Activated gamma-delta T cell treated with Interleukin-2 at 50 U/mL for 16 hours (primary cell): ENCODE results near the gene DTNA.
"Not testable (repeated sequence)": the region's sequence is repeated elsewhere in the genome, so short reads cannot be mapped to it uniquely, and the experiment has no call there.

Source experiments
- DNase-seq: peaks from one replicate; pipeline ENCODE4 v3.0.0-alpha.2; 2020

DTNA gene

DNA sequence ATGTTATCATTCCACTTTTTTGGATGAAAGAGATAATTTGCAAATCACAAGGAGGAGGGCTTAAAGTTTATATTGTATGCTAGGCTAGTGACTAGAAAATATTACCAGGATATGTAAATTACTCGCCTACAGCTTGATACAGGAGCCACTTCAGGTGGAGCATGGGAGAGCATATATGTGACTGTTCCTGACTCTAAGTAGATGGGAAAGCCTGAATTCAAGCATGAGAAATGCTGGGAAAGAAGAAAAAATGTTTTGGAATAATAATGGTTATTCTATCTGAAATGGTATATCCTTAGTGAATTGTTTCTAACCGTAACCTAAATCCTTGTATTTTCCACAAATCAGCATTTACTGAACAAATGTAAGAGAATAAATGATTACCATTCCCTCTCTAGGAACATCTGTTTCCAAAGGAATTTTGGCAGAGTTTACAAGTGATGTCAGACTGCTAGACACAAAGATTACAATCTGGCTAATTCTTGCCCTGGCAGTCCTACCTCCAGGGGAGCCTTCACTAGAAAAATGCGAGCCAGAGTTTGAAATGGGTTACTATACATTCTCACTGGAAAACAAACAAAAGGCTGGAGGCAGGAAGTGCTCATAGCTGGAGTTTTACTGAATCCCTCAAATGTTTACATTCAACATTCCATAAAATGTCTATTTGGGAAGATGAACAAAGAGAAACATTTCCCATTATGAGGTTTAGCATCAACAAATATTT, 201.7 kb downstream of the DTNA start:
- no peak for DNase-seq

DNA sequence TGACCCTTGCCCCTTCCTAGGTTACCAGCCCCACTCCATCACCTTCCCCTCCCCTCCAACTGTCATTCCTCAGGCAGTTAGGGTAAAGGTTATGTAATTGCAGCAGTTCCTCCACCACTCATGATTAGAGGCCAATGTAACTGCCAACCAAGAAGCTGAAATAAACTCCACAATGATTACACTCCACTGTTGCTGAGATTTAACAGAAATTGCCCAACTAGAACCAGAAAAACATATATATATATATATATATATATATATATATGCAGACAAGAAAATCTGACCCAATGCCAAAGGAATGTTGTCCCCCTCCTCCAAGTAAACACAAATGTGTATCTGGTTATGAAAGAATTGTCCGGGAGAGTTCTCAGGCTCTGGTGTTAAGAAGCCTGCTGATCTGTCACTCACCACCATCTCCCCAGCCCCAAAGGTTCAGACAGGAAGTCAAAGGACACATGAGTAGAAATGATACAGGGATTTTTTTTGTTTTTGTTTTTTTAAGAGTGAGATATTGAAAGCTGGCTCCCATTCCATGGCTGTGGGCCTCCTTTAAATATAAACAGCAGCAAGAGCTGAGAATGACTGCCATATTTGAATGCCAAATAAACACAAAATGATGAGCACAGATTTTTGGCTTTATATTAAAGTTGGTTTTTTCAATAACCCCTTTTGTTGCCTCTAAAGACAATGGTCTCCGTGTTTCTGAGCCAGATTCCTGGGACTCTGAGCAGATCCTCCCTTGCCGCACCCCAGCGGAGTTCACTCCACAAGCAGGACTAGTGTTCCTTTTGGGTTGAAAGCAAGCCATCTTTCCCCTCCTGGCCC, 204.0 kb downstream of the DTNA start:
- no peak for DNase-seq

DNA sequence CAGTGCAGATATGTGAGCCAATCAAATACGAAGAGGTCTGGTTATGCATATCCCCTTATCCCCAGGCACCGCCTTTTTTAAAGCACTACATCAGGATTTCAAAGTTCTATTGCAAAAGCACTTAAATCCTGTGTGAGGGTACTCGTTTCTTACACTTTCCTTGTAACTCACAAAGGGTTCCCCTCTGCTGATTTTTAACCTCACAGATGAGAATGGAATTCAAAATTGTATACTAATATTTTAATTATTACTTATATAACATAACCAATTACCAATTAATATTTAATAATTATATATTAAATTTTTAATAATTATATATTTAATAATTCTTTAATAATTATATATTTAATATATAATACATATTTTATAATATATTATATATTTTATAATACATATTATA, 204.9 kb downstream of the DTNA start:
- DNase-seq, result no peak

DNA sequence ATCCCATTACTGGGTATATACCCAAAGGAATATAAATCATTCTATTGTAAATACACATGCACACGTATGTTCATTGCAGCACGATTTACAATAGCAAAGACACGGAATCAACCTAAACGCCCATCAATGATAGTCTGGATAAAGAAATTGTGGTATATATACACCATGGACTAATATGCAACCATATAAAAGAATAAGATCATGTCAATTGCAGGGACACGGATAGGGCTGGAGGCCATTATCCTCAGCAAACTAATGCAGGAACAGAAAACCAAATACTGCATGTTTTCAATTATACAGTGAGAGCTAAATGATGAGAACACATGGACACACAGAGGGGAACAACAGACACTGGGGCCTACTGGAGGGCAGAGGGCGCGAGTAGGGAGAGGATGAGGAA, 206.4 kb downstream of the DTNA start:
- not testable (repeated sequence) for DNase-seq

DNA sequence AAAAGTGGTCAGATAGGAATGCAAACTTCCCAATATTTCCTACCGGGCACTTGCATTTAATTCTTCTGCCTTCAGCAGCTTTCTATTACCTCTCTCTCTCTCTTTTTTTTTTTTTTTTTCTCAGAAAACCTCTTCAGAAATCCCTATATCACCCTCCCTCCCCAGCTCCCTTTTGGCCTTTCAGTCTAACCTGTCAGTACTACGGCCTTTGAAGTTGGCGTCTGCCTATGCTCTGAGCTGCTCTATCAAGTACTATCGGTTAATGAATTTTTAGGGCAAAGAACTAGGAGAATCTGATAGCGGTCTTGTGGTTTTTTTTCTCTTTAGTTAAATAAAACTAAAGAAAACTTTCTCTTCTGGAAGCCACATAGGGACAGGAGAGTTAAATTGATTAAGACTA, 208.8 kb downstream of the DTNA start:
- DNase-seq, result no peak

DNA sequence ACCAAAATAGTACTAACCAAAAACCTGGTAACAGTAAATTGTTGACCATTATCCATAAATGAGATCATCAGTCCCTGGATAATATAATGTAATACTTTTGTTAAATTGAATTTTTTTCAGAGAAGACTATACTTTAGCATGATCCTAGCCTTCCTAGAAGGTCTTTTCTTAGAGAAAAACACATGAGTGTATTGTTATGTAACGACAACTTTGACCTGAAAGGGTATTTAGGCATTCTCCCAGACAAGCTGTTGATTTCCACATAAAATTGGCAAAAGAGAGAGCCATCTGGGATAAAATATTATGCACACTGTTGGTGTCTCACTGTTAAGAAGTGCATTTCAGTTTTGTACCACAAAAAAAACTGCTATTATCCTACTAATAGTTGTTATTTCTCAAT, 211.1 kb downstream of the DTNA start:
- DNase-seq, result no peak

DNA sequence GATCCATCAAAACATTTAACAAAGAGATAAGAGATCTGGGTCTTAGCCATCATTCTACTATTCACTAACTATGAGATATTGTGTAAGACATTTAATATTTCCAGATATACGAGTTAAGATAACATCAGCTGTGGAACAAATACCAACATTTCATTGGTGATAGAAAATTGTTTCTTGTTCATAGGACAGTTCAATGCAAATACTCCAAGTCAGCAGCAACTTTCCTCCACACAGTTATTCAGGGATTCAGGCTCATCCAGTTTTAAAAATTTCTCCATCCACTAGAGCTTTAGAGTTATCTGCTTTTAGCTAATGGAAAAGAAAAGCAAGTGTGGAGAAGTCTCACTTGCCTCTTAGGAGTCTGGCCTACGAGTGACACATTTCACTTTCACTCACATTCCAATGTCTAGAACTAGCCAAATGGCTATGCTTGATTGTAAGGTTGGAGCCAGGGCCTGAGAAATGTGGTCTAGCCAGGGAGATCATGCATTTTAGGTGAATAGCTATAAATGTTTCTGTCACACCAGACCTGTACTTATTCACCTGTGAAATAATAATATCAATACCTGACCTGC, 211.8 kb downstream of the DTNA start:
- DNase-seq, result no peak

DNA sequence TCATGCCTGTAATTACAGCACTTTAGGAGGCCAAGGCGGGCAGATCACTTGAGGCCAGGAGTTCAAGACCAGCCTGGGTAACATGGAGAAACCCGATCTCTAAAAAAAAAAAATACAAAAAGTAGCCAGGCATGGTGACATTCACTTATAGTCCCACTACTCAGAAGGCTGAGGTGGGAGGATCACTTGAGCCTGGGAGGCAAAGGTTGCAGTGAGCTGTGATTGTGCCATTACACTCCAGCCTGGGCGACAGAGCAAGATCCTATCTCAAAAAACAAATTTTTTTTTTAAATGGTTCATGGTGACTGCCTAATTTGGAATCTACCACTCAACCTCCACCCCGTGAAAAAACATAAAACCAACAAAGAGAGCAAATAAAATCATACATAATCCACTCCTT, 212.5 kb downstream of the DTNA start:
- not testable (repeated sequence) for DNase-seq

DNA sequence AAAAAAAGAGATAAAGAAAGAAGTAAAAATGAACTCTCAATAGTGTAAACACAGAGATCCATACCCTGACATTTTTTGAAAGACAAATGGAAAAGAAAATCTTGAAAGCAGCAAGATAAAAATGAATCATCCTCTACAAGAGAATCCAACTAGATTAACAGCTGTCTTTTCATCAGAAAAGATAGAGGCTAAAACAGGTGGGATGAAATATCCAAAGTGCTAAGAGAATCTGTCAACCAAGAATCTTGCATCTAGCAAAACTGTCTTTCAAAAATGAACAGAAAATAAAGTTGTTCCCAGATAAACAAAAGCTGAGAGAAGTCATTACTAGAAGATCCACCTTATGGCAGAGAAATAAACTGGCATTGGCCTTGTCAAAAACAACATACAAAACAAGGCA, 213.8 kb downstream of the DTNA start:
- DNase-seq, result no peak

DNA sequence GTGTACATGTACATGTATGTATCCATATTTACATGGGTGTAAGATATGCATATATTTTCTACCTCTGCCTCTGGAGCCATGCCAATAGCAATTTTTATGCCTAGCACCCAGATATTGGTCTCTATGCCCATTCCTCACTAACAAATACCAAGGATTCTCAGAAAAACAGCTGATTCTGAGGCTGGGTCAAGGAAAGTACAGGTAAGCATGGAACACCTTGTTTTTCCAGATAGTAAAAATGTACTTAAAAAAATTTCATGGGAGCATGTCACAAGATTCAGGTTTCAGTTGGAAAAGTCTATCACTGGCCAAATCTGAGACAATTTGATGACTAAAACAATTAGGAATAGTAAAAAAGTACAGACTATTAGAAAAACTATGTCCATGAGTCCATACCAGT, 216.6 kb downstream of the DTNA start:
- no peak for DNase-seq

DNA sequence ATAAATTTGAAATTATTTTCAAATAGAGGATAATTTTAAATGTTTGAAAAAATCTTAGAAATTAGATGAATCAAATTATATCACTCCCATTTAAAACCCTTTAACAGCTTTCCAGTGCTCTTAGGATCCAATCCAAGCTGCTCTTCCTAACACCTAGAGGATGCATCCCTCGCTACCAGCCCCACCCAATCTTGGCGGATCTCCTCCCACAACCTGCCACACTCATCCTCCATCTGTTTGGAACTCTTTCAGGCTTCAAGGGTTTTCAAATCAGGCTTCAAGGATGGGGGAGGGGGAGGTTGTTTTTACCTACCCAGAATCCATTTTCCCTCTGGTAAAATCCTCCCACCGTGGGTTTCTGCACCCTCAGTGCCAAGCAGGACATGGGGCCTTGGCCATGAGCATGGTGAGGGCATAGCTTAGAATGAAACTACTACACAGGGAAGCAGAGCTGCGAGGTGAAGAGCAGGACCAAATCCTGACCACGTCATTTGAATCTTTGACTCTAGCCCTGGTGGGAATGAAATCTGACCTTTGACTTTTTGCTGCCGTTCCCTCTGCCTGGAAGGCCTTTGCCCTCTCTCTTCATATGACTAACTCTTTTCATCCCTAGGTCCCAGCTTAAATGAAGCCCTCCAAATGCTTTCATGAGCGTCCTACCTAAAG, 218.1 kb downstream of the DTNA start:
- DNase-seq, result no peak

DNA sequence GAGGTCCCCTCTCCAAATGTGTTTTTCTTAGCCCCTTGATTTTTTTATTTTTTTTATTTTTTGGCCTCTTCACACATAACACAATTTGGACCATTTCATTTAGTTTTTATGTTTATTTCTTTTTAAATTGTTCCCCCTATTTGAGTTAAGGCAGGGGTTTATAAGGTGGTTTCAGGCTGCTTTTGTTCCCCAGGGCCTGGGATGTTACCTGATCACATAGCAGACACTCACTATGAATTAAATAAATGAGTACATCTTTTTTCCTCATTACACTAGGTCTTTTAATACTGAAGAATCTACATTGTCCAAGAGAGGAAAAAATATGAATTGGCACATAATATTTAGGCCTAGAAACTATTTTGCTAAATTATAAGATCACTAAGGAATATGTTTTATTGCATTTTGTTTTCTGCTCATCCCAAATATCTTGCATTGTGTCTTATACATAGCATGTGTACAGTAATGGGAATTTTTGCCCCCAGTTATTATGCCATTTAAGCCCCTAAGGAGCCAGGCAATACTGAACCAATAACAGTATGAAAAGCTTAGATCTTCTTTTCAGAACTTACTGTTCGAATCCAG, 218.7 kb downstream of the DTNA start:
- DNase-seq, result no peak

DNA sequence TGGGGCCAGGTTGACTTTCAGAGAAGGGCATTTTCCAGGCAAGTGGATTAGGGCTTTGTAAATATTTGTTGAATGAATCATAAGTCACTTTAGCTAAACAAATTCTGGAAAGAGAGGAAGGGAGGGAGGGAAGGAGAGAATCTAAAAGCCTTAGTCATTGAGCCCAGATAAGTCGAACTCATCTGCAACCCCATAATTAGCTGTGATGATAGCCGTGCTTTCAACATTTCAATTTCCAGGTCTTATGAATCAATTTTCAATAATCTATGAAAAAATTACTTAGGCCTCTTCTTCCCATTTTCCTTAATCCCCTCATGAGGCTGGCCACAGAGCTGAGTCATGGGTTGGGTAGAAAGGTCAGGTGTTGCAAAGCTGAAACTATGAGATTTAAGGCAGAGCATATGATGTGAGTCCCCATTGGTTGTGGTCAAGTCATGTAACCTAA, 219.3 kb downstream of the DTNA start:
- no peak for DNase-seq

DNA sequence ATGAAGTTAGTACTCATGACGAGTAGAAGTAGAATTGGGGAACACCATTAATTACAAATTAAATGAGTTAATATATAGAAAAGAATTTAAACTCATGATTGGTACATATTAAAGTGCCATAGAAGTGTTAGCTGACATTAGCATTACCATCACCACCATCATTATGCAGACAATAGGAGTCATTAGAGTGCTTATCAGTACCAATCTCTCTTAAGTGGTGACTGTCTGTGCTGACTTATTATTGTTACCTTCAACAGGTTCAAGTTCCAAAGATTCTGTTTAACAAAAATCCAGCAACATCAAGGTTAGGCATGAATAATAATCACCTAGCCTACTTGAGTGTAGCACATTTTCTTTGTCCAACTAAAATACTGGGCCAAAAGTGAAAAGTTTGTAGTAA, 222.3 kb downstream of the DTNA start:
- DNase-seq, result no peak

DNA sequence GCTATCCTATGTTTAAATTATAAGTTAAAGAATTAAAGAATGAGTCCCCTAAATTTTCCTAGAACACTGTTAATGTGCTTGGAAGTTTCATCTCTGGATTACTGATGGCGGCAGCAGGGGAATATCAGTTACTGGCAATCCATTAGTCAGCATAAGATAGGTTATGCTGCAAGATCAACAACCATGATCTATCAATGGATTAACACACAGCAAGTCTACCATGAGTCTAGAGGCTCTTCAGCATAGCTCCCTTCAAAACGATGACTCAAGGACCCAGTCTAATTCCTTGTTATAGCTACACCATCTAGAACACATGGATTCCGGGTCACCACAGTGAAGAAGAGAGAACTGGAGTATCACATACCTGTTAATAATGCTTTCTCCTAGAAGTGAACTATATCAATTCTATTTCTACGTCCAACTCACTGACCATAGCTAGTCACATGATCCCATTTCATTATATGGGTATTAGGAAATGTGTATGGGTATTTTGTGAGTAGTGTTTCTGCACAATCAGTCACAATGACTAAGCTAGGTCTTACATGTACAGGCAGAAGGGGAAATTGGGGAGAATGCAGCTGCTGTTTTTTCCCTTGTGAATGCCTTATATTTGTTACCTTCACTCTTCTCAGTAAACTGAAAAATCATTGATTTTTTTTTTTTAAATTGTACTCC, 222.8 kb downstream of the DTNA start:
- no peak for DNase-seq

DNA sequence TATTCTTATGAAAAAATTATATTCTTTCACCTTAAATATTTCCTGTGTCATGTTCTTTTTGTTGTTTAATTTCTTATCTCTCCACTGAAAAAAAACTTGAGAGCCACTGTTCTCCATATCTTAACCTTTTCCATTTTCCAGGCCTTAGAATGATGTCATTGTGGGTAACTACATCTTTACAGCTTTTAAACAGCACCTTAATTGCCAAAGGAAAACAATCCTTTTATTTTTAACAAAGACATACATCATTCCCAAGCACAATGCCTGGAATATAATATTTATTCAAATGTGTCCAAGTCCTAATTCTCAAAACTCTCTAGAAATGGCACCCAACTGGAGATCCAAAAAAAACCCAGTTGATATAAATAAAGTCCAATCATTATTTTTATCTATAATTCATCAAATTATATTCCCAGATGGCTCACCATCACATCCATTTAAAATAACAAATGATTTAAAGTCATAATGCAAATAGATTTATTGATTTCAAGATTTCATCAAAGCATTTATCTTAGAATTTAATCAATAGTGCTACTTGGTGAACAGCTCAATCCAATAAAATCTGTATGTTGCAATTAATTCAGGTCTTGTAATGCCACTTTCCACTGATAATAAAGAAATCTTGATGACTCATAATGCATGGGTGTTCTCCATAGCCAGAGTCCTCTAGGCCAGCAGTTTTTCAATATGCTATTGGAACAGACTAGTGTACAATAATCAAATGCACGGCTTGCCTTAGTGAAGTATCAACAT, 224.0 kb downstream of the DTNA start:
- DNase-seq, result no peak

DNA sequence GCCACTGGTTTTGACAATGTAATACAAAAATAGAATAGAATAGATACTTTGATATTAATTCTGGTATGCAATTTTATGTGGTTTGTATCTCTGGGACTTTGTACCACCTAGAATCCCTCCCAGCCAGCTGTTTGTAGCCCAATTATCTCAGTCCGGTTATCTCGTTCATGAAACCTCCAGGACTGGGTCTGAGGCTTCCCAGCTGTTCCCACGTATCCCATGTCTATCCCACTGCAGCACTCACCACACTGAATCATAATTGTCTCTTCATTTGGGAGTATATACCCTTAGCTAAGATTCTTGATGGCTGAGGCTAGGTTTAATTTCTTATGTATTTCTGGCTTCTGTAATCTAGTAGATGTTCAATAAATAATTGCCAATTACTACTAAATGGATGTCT, 226.7 kb downstream of the DTNA start:
- no peak for DNase-seq

DNA sequence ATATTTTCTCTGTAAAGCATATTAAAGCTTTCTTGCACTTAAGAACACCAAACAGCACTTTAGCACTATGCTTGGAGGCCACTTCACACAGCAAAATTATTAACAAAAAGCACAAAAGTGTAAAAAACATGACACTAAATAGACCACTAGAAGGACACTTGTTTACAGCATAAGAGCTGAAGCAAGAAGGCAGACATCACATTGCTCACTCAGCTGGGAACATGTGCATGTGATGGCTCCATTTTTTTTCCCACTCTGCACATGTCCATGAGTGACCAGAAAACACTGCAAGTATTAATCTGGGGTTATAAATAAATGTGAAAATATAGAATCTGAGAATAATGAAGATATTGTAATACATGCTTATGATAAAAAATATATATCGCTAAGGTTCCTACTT, 228.0 kb downstream of the DTNA start:
- DNase-seq, result no peak
